Hindlimb muscle (tissue), 1 donor: ENCODE data around the gene TET3. TPM values are rescaled to one million over a fixed set of nuclear protein-coding genes. Genes with fewer than 3 reads are reported as not detected.

ENCODE experiments used
- DNase-seq: peaks from one replicate; pipeline ENCODE4 v3.0.0-alpha.2; 2013
- polyA plus RNA-seq: library from polyadenylated mRNA; unstranded; fragments of 120-200 nt; gene quantifications from one replicate; pipeline ENCODE4 v1.2.1, GENCODE V29; 2013; ENCODE audit not compliant: insufficient read length

The TET3 gene
- polyA plus RNA-seq, 1 donor = 11.4 TPM

DNA sequence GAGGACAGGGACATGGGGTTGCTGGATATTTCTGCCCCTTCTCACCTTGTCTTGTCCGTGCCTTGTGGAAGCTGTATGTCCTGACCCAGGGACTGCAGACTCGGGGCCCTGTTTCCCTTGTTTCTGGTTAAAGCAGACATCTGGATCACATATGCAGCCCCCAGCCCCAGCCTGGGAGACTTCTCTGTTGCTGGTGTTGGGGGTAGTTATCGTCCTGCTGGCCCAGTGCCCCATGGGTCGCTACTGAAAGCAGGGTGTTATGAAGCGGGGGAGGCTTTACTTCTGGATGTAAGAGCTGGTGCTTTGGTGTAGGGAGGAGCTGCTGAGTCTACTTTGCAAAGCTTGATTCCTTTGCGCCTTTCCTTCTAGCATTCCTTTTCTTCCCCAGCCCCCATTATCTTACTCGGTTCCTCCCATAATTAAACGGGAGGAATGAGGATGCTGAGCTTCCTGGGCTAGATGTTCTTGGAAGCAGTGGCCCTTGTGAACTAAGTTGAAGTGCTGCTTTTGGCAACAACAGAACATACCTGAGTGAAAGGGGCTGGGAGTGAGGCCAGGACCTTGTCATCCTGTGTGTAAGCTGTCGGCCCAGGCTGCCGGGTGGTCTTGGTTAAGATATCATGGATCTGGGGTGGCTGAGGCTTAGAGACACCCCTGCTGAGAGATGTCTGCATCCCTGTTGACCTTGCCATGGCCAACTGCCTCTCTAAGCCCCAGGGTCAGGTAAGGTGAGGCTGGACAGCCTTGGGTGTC, 3.4 kb downstream of the TET3 start:
- DNase-seq = no peak

- DNase-seq = no peak
Measured at GRCh38 chr2:73989972-73990371, 5.3 kb downstream of the TET3 start.

DNA sequence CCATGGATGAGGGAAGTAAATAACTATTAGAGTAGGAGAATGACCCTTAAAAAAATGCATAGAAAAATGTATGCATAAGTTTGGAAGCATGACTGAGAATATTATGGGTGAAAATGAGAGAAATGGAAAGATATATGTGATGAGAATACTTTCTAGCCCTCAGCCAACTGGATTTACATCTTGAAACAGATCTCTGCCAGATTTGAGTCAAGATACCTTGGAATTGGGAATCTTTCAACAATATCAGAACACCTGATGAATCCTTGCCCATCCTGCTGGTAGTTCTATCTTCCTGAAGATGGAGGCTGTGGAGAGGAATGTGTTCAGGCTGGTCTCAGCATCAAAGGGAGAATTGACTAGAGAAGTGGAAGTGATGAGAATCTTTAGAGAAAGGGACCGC, 5.8 kb downstream of the TET3 start:
- DNase-seq = no peak

GRCh38 chr2:73992036-73992435, 7.3 kb downstream of the TET3 start:
- DNase-seq = no peak

GRCh38 chr2:73993376-73993775, 8.7 kb downstream of the TET3 start:
- no peak for DNase-seq

DNA sequence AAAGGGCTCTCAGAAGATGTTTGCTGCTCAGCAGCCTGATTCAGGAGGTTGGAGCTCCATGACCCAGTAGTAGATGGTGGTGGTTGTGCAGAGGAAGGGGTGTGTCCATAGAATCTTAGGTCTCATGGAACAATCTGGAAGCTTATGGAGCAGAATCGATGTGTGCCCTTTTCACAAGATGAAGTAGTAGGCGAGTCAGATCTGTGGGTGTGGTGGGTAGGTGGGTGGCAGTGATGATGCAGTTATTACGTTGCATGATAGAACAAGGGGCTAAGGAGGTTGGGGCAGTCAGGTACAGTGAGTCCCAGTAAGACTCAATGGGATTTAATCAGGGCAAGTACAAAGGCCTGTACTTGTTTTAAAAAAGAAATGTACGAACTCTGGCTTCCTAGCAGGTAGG, 9.1 kb downstream of the TET3 start:
- DNase-seq = no peak

- no peak for DNase-seq
Measured at GRCh38 chr2:73994178-73994831, 9.6 kb downstream of the TET3 start.

DNA sequence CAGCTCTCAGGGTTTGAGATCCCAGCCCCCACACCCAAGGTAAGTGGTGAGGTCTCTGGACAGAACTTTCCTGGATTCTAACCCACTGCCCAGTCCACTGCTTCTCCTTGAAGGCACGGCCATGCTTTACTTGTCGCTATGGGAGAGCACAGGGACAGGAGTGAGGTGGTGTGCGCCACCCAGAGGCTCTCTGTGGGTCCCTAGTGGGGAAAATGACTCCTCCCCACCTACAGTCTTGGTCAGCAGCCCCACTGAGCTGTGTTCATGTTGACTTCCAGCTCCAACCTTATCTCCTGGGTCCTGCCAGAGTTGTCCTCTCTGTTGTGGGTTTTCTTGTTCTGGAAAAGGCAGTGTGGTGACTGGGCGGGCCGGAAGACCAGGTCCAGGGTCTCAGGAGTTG, 11.1 kb downstream of the TET3 start:
- no peak for DNase-seq

GRCh38 chr2:73997813-73998212, 13.1 kb downstream of the TET3 start:
- no peak for DNase-seq

DNA sequence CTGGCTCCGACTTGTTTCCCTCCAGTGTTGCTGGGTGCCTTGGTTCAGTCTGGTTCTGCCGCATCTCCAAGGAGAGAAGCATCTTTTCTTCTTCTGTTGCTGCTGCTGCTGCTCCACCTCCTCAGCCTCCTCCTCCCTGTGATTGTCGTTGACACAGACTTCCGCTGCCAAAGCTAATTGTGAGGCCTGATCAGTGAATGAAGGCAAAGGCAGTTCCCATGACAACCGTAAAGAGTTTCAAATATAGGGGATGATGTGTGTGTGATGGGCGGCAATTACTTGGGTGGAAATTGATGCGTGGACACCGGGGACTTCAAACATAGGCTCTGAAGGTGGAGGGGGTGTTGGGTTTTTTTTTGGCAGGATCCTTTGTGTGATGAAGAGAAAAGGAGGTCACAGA, 13.7 kb downstream of the TET3 start:
- no peak for DNase-seq

- no peak for DNase-seq
Measured at GRCh38 chr2:73998933-73999332, 14.2 kb downstream of the TET3 start.

GRCh38 chr2:73999881-74000597, 15.3 kb downstream of the TET3 start:
- DNase-seq = no peak

- no peak for DNase-seq
Measured at GRCh38 chr2:74000666-74001065, 16.0 kb downstream of the TET3 start.

DNA sequence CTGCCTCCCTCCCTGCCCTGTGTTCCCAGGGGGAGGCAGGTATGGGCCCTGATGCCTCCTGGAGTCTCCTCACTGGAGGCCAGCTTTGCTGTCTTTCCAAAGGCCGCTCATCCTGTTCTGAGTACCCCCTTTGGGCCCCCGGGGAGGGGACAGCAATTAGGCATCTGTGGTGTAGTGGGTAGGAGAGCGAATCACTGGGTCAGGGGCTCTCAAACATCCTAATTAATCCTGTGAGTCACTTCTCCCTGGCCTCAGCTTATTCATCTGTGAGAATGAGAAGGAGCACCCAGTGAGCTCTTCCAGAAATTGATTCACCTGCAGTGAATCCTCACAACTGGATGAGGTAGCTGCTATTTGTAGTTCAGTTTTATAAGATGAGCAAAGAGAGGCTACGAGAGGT, 16.4 kb downstream of the TET3 start:
- no peak for DNase-seq

GRCh38 chr2:74001781-74002504, 17.2 kb downstream of the TET3 start:
- DNase-seq = no peak

- DNase-seq = peak; percentile 91
Measured at GRCh38 chr2:74002505-74003421, 18.1 kb downstream of the TET3 start.

- DNase-seq = no peak
Measured at GRCh38 chr2:74003494-74004211, 18.9 kb downstream of the TET3 start.

- no peak for DNase-seq
Measured at GRCh38 chr2:74004212-74005182, 19.8 kb downstream of the TET3 start.

GRCh38 chr2:74005786-74006185, 21.1 kb downstream of the TET3 start:
- no peak for DNase-seq

DNA sequence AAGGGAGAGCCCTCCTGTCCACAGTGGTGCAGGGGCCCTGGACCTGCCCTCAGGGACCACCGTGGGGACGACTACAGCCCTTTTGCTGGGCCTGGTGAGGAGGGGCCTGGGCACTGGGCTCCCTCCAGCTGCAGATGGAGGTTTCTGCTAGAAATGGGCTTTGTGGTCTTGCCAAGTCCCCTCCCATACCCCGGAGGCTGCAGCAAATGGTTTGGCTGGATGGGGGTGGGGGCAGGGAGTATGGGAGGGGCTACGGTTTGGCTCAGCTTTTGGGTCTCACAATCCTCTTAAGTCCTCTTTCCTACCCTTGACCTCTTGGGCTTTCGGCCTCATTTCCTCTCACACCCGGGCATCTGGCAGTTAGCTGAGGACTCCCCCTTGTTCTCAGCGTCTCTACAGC, 21.7 kb downstream of the TET3 start:
- DNase-seq = no peak
